Prostate gland (tissue), 2 donors: ENCODE measurements around the gene RS1. TPM values are rescaled to one million over a fixed set of nuclear protein-coding genes. Genes with fewer than 3 reads are reported as not detected.

Source experiments
- DNase-seq: peaks from one replicate; pipeline ENCODE4 v3.0.0-alpha.2; 2019; ENCODE audit warnings: low spot score
- H3K27ac ChIP-seq, 2 donors: fragments of 200-600 bp; sonication (generic); 2 replicates each; pipeline ENCODE4 v1.5.1; 2017 to 2019
- H3K27me3 ChIP-seq: fragments of 200-600 bp; sonication (generic); replicated peaks from 2 replicates; pipeline ENCODE4 v1.5.1; 2019; ENCODE audit not compliant: insufficient read depth
- H3K36me3 ChIP-seq, 2 donors: fragments of 200-600 bp; sonication (generic); 1 replicate in 1 of 2; 2 replicates in 1 of 2; pipeline versions ENCODE4 v1.5.1 to v1.8.1; 2017 to 2019
- H3K4me1 ChIP-seq: fragments of 200-600 bp; sonication (generic); replicated peaks from 2 replicates; pipeline ENCODE4 v1.5.1; 2019
- H3K4me3 ChIP-seq, 2 donors: fragments of 200-600 bp; sonication (generic); 2 replicates each; pipeline ENCODE4 v1.5.1; 2017 to 2019
- H3K9me3 ChIP-seq: fragments of 200-600 bp; sonication (generic); 2 replicates; pipeline ENCODE4 v1.5.1; 2017
- POLR2A ChIP-seq: fragments of 450-650 bp; IDR thresholded peaks from one replicate; pipeline ENCODE4 v1.6.1; 2016; ENCODE audit warnings: antibody characterized with exemption, mild to moderate bottlenecking
- POLR2AphosphoS5 ChIP-seq: sonication (generic); formaldehyde crosslinking; IDR thresholded peaks from one replicate; pipeline ENCODE4 v1.6.1; 2017; ENCODE audit warnings: antibody characterized with exemption
- WGBS: methylation state at CpG from one replicate; pipeline ENCODE4 v1.1.5; 2018; 5-methylcytosine and 5-hydroxymethylcytosine counted together
- intact Hi-C: fragments of 100-400 bp; cut with DNase I; formaldehyde crosslinking; loops from one replicate; pipeline ENCODE4 v1.14.2; 2022
- total RNA-seq, 2 donors: library from RNA; depleted of rRNA; stranded (reverse); fragments of >200 nt; gene quantifications; one replicate each; pipeline ENCODE4 v1.1.0, GENCODE V29; 2016
- TF ChIP-seq, protein P1 (sequence below), 4 experiments: fragments of 200-600 bp in 2 of 4; fragments of 450-650 bp in 2 of 4; sonication (generic) in 2 of 4; IDR thresholded peaks; 1 replicate in 3 of 4; 2 replicates in 1 of 4; pipeline ENCODE4 v1.5.1; 2016 to 2019; ENCODE audit warnings: antibody characterized with exemption in 4 of 4, mild to moderate bottlenecking in 2 of 4, moderate library complexity in 2 of 4

Gene RS1
- total RNA-seq, 2 donors from 2014 or later = not detected

DNA sequence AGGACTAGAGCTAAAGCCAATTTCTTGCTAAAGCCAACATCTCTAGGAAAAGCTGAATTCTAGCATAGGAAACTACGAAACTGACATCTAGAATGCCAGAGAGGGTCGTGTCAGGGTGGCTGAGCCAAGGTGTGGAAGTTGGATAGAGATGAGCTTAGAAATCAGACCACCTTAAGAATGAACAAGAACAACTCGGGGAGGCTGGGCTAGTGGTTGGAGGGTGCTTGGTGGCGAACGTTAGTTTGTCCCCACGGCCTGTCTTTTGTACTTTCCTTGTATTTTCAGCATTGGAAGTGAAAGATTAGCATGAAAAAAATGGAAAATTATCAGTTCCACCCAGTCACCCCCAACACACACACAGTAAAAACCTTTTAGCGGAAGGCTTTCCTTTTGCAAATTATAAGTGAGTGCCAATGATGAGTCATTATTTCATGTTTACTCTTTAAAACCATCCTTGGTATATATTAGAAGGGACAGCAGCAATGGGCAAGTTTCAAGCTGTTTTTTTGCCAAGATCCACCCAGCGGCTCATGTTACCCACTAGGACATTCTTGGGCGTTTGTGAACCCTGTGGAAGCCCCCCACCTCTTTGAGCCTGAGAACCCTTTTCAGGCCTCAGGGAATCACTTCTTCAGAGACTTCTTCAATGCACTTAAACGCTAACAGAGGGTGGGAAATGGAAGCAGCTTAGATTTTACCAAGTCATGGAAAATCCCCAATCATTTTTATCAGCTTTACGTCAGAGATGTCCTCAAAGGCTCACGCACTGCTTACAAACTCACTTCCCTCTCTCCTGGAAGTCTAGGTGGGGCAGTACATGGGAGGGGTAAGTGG, 30.7 kb upstream of the RS1 start:
- peak overlapping the region in 1 of 2 donors; percentile 60 for H3K27ac ChIP-seq
- 25% methylated on average over 12 of the region's 12 CpGs for WGBS
- no peaks in the 10 kb centered on the region for H3K4me1 ChIP-seq

DNA sequence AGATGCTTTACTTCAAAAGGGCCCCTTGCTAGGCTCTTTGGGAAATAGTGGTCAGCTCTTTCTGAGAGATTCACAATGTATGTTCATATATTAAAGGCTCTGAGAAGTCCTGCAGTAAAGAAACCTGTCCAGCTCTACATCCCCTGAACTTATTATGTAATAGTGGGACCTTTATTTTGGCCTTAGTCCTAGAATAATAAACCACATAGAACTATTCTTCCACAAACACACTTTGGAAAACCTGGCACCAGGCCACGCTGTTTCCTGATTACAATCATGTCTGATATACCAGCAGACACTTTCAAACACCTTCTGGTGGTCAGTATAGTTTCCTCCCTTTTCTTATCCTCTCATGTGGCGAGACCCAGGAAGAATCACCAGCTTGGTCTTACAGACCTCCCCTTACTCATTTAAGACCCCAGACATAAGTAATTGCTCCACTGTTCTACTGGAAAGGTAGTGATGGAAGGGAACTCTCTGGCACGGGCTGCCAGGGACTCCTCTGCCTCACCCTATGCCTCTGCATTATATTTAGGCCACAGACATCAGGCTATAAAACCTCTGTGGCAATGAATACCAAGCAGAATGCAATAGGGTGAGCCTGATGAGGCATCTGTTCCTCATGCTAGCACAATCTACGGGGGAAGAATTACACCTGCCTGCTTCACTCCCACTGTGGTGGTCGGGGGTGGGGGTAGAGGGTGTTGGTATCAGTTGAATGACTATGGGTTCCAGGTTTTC, 29.9 kb upstream of the RS1 start:
- Histone ChIP-seq H3K27me3 (no peaks in the 10 kb centered on the region), H3K4me1 (no peaks in the 10 kb centered on the region), H3K9me3 (no peaks in the 10 kb centered on the region), H3K36me3 (no peaks in the 10 kb centered on the region), H3K27ac (peak overlapping the region in 1 of 2 donors; percentile 60), H3K4me3 (no peak overlapping the region)
- TF ChIP-seq, protein P1, sequence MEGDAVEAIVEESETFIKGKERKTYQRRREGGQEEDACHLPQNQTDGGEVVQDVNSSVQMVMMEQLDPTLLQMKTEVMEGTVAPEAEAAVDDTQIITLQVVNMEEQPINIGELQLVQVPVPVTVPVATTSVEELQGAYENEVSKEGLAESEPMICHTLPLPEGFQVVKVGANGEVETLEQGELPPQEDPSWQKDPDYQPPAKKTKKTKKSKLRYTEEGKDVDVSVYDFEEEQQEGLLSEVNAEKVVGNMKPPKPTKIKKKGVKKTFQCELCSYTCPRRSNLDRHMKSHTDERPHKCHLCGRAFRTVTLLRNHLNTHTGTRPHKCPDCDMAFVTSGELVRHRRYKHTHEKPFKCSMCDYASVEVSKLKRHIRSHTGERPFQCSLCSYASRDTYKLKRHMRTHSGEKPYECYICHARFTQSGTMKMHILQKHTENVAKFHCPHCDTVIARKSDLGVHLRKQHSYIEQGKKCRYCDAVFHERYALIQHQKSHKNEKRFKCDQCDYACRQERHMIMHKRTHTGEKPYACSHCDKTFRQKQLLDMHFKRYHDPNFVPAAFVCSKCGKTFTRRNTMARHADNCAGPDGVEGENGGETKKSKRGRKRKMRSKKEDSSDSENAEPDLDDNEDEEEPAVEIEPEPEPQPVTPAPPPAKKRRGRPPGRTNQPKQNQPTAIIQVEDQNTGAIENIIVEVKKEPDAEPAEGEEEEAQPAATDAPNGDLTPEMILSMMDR (IDR thresholded peaks at IDR 0.05) = no peak
- TF ChIP-seq POLR2A (no peak), POLR2AphosphoS5 (peak; percentile 3)
- intact Hi-C loops = no loop called here
- peak; percentile 44 for DNase-seq
- 76% methylated on average over 5 of the region's 5 CpGs for WGBS

More for the DNA sequence above, 30.7 kb upstream of the RS1 start:
- peak; percentile 6 for DNase-seq
- TF ChIP-seq POLR2A = no peak
- peak; percentile 31 for TF ChIP-seq POLR2AphosphoS5
- Histone ChIP-seq H3K4me3 (no peak overlapping the region), H3K27me3 (no peaks in the 10 kb centered on the region), H3K36me3 (no peaks in the 10 kb centered on the region), H3K9me3 (no peaks in the 10 kb centered on the region)
- intact Hi-C loops = no loop called here

DNA sequence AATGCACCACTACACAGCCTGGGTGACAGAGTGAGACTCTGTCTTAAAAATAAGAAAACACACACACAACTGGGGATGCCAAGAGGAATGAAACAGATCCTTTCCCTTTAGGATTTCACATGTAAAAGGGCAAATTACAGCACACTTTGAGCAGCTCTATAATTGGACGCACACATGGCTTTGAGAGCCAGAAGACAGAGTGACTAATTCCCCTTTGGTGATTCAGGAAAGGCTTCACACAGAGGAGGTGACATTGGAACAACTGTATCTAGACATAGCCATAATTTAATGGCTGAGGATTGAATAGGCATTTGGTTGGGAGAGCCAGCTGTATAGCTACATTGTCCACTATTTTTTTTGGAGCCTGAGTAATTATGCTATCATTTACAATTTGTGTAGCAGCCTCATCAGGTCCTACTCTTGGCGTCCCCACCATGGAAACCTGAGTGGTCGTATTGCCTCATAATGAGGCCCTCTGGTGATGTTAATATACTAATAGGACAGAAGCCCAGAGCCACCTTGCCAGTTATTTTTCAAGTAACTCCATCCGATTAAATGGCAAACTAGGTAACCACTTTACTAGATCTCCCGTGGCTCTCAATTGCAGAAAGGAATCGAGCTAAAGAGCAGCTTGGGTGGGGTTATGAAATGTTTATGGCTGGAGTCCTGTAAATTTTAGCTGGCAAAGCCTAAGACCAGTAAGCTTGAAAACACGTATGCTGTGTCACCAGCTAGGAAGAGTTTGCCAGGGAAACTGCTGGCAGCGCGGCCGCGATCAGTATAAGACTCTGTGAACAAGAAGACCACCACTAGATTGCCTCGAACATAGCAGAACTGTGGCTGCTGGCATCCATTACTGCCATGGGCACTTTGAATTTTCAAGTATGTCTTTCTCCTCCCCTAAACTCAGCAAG, 27.1 kb upstream of the RS1 start:
- no peaks in the 10 kb centered on the region for H3K36me3 ChIP-seq
- no peaks in the 10 kb centered on the region for H3K27me3 ChIP-seq
- TF ChIP-seq POLR2AphosphoS5 = no peak
- no peak overlapping the region for H3K4me3 ChIP-seq
- H3K9me3 ChIP-seq = no peaks in the 10 kb centered on the region
- H3K4me1 ChIP-seq = no peaks in the 10 kb centered on the region
- WGBS = 75% methylated on average over 12 of the region's 12 CpGs
- H3K27ac ChIP-seq = peak overlapping the region in 1 of 2 donors; percentile 8
- no peak for DNase-seq
- intact Hi-C loops = no loop called here

DNA sequence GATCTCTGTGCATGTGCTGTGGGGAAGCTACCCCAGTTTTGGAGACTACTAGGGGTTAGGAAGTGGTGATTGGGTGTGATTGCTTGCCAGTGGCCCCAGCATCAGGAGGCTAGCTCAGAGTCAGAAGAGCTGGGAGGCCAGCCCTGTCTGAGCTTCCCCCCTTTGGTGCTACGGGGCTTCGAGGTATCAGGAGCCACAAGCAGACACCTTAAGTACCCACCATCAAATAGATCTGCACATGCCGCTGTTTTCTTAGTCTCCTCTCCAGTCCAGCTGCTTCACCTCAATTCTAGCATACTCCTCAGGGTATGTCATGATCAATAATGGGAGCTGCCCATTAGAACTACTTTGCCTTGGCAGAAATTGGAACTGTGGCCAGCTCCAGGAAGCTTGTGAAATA, 24.7 kb upstream of the RS1 start:
- H3K4me1 ChIP-seq = no peaks in the 10 kb centered on the region
- H3K4me3 ChIP-seq = no peak overlapping the region
- H3K27ac ChIP-seq = no peak overlapping the region
- no peaks in the 10 kb centered on the region for H3K36me3 ChIP-seq
- no peak for DNase-seq
- no CpG with 5 or more reads among the region's 3 CpGs for WGBS
- no peaks in the 10 kb centered on the region for H3K27me3 ChIP-seq
- intact Hi-C loops = no loop called here
- TF ChIP-seq POLR2A = no peak
- no peak for TF ChIP-seq POLR2AphosphoS5
- TF ChIP-seq, protein P1 (IDR thresholded peaks at IDR 0.05) = no peak
- H3K9me3 ChIP-seq = no peaks in the 10 kb centered on the region

DNA sequence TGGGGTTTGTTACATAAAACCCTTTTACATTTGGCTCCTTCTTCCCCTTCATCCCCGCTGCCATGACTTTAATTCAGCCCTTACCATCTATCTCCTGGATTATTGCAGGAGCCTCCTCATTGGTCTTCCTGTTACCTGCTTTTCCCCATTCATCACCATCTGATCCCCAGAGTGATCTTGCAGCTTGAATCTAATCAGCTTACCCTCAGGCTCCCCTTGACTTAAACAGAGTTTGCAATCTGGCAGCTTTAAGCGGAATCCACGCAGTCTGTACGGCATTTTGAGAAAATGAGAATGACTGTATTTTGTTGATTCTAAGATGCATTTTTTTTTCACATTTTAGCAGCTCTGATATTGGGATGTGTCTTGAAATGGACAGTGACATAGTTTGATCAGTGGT, 20.6 kb upstream of the RS1 start:
- Histone ChIP-seq H3K27me3 (no peaks in the 10 kb centered on the region), H3K4me1 (no peaks in the 10 kb centered on the region), H3K36me3 (no peaks in the 10 kb centered on the region), H3K4me3 (no peak overlapping the region), H3K27ac (no peak overlapping the region), H3K9me3 (no peaks in the 10 kb centered on the region)
- intact Hi-C loops = no loop called here
- TF ChIP-seq POLR2A = no peak
- TF ChIP-seq POLR2AphosphoS5 = no peak
- TF ChIP-seq, protein P1 (IDR thresholded peaks at IDR 0.05) = no peak
- no peak for DNase-seq
- WGBS = 91% methylated on average over 4 of the region's 4 CpGs
